WTC11 (cell line): Measurements from ENCODE around the gene CPSF7. TPM values are rescaled to one million over a fixed set of nuclear protein-coding genes. Genes with fewer than 3 reads are reported as not detected.

Experiments
- ATAC-seq: fragments of 200-7000 bp; cut with Tn5 transposase; 2 replicates; pipeline ENCODE4 v1.10.0; 2021; ENCODE audit warnings: mild to moderate bottlenecking, moderate library complexity
- CTCF ChIA-PET: fragments of 300-600 bp; sonication (Branson Sonifier 250); formaldehyde crosslinking; loops from one replicate; lab custom pipeline; 2021; ENCODE audit warnings: antibody characterized with exemption; lab: Charles Lee
- POLR2A ChIA-PET: fragments of 350-600 bp; sonication (Branson Sonifier 250); formaldehyde crosslinking; loops from one replicate; lab custom pipeline; 2021; ENCODE audit warnings: antibody characterized with exemption; lab: Charles Lee
- DNase-seq: peaks from one replicate; pipeline ENCODE4 v3.0.0; 2021; ENCODE audit warnings: low spot score
- H3K27ac Mint-ChIP-seq: 2 replicates; pipeline ENCODE4 v1.8.0; 2021; ENCODE audit warnings: mixed read lengths
- H3K27me3 Mint-ChIP-seq: 2 replicates; pipeline ENCODE4 v1.8.0; 2021; ENCODE audit warnings: low read depth, mild to moderate bottlenecking, moderate library complexity, mixed read lengths
- H3K36me3 Mint-ChIP-seq: 2 replicates; pipeline ENCODE4 v1.8.0; 2021; ENCODE audit warnings: mixed read lengths
- H3K4me1 Mint-ChIP-seq: 2 replicates; pipeline ENCODE4 v1.8.0; 2022; ENCODE audit warnings: mixed read lengths
- H3K4me3 Mint-ChIP-seq: 2 replicates; pipeline ENCODE4 v1.8.0; 2021; ENCODE audit warnings: mild to moderate bottlenecking, moderate library complexity, mixed read lengths
- H3K9me3 Mint-ChIP-seq: 2 replicates; pipeline ENCODE4 v1.8.0; 2021; ENCODE audit warnings: mixed read lengths
- ATF1 ChIP-seq: sonication (generic); formaldehyde crosslinking; IDR thresholded peaks from 2 replicates; pipeline ENCODE4 v1.8.1; 2023; ENCODE audit warnings: mild to moderate bottlenecking, moderate library complexity, missing genetic modification reagents
- CREM ChIP-seq: sonication (generic); formaldehyde crosslinking; IDR thresholded peaks from 2 replicates; pipeline ENCODE4 v1.8.1; 2022; ENCODE audit warnings: mild to moderate bottlenecking, missing genetic modification reagents, moderate library complexity
- E2F1 ChIP-seq: sonication (generic); formaldehyde crosslinking; IDR thresholded peaks from 2 replicates; pipeline ENCODE4 v1.8.0; 2022; ENCODE audit warnings: mild to moderate bottlenecking, missing genetic modification reagents
- ETV6 ChIP-seq: sonication (generic); formaldehyde crosslinking; IDR thresholded peaks from 2 replicates; pipeline ENCODE4 v1.8.1; 2022; ENCODE audit warnings: mild to moderate bottlenecking, missing genetic modification reagents
- FOXJ3 ChIP-seq: sonication (generic); formaldehyde crosslinking; IDR thresholded peaks from 2 replicates; pipeline ENCODE4 v1.9.0; 2021; ENCODE audit warnings: missing genetic modification reagents, mild to moderate bottlenecking, borderline replicate concordance
- IRF2 ChIP-seq: sonication (generic); formaldehyde crosslinking; IDR thresholded peaks from 2 replicates; pipeline ENCODE4 v1.8.0; 2022; ENCODE audit warnings: low read depth, missing genetic modification reagents, borderline replicate concordance
- KAT7 ChIP-seq: sonication (generic); formaldehyde crosslinking; IDR thresholded peaks from 2 replicates; pipeline ENCODE4 v1.8.1; 2023; ENCODE audit warnings: missing genetic modification reagents, mild to moderate bottlenecking, borderline replicate concordance
- NFE2L1 ChIP-seq: sonication (generic); formaldehyde crosslinking; IDR thresholded peaks from 2 replicates; pipeline ENCODE4 v1.8.1; 2023; ENCODE audit warnings: missing genetic modification reagents
- PRRX2 ChIP-seq: fragments of 250-450 bp; sonication (Bioruptor Pico); IDR thresholded peaks from 2 replicates; pipeline ENCODE4 v1.8.0; 2021; ENCODE audit warnings: mild to moderate bottlenecking
- RELA ChIP-seq: sonication (generic); formaldehyde crosslinking; IDR thresholded peaks from 2 replicates; pipeline ENCODE4 v1.8.1; 2022; ENCODE audit warnings: missing genetic modification reagents, mild to moderate bottlenecking, borderline replicate concordance
- SMAD4 ChIP-seq: sonication (generic); formaldehyde crosslinking; IDR thresholded peaks from 2 replicates; pipeline ENCODE4 v1.8.0; 2022; ENCODE audit warnings: mild to moderate bottlenecking, missing genetic modification reagents
- SP1 ChIP-seq: sonication (generic); formaldehyde crosslinking; conservative IDR thresholded peaks from 2 replicates; pipeline ENCODE4 v1.8.1; 2022; ENCODE audit warnings: missing genetic modification reagents
- TP53 ChIP-seq: sonication (generic); formaldehyde crosslinking; IDR thresholded peaks from 2 replicates; pipeline ENCODE4 v1.8.1; 2023; ENCODE audit warnings: mild to moderate bottlenecking, missing genetic modification reagents
- USF2 ChIP-seq: sonication (generic); formaldehyde crosslinking; IDR thresholded peaks from 2 replicates; pipeline ENCODE4 v1.8.1; 2023; ENCODE audit warnings: mild to moderate bottlenecking, missing genetic modification reagents, moderate library complexity
- ZBTB21 ChIP-seq: sonication (generic); formaldehyde crosslinking; IDR thresholded peaks from 2 replicates; pipeline ENCODE4 v1.8.1; 2023; ENCODE audit warnings: mild to moderate bottlenecking, missing genetic modification reagents, borderline replicate concordance
- ZNF138 ChIP-seq: sonication (generic); formaldehyde crosslinking; conservative IDR thresholded peaks from 2 replicates; pipeline ENCODE4 v1.8.1; 2022; ENCODE audit warnings: mild to moderate bottlenecking, moderate library complexity, missing genetic modification reagents
- ZNF232 ChIP-seq: sonication (generic); formaldehyde crosslinking; IDR thresholded peaks from 2 replicates; pipeline ENCODE4 v1.8.0; 2022; ENCODE audit warnings: mild to moderate bottlenecking, missing genetic modification reagents
- ZNF512 ChIP-seq: sonication (generic); formaldehyde crosslinking; IDR thresholded peaks from 2 replicates; pipeline ENCODE4 v1.8.1; 2022; ENCODE audit warnings: missing genetic modification reagents, borderline replicate concordance
- total RNA-seq: library from RNA; stranded (reverse); gene quantifications from 3 replicates; pipeline ENCODE4 v1.2.3, GENCODE V29; 2021
- TF ChIP-seq, protein P1 (sequence below): sonication (generic); formaldehyde crosslinking; IDR thresholded peaks from 2 replicates; pipeline ENCODE4 v1.8.1; 2022; ENCODE audit warnings: mild to moderate bottlenecking, missing genetic modification reagents, moderate library complexity, borderline replicate concordance
- TF ChIP-seq, protein P2 (sequence below): sonication (generic); formaldehyde crosslinking; IDR thresholded peaks from 2 replicates; pipeline ENCODE4 v1.8.0; 2023; ENCODE audit warnings: mild to moderate bottlenecking, missing genetic modification reagents

CPSF7 gene
- total RNA-seq, 1 experiment from 2014 or later, result 88.3 TPM

DNA sequence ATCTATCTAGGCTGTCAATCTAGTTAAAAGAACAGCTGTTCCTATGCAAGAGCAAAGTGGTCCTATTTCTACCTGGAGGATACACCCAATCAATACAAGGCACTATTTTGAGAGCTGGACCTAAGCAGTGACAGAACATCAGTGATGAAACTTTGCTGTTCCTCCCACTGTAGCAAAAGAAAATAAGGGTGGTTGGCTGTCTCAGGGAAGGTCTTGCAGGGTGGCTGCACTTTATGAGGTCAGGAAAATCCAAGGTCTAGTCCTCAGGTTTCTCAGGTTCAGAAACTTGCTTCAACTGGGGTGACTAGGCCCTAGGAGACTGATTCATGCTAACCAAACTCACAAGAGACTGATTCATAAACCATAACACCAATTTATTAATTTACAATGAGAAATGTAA is 11.6 kb downstream of the CPSF7 start:
- ChIA-PET CTCF (no interaction called here), POLR2A (no interaction called here)
- no peaks in the 10 kb centered on the region for H3K4me1 Mint-ChIP-seq
- ATAC-seq (no peak), DNase-seq (no peak)
- H3K36me3 Mint-ChIP-seq, result peaks cover 89% of the 10 kb centered on the region
- no peaks in the 10 kb centered on the region for H3K9me3 Mint-ChIP-seq
- H3K27me3 Mint-ChIP-seq, result no peaks in the 10 kb centered on the region
- TF ChIP-seq ZNF138 (CRISPR knock-in tag) (no peak), IRF2 (CRISPR knock-in tag) (no peak), ETV6 (CRISPR knock-in tag) (no peak), USF2 (CRISPR knock-in tag) (no peak), FOXJ3 (no peak), RELA (CRISPR knock-in tag) (no peak), E2F1 (no peak), NFE2L1 (CRISPR knock-in tag) (no peak), SP1 (no peak), ATF1 (CRISPR knock-in tag) (no peak)
- TF ChIP-seq, protein P1, sequence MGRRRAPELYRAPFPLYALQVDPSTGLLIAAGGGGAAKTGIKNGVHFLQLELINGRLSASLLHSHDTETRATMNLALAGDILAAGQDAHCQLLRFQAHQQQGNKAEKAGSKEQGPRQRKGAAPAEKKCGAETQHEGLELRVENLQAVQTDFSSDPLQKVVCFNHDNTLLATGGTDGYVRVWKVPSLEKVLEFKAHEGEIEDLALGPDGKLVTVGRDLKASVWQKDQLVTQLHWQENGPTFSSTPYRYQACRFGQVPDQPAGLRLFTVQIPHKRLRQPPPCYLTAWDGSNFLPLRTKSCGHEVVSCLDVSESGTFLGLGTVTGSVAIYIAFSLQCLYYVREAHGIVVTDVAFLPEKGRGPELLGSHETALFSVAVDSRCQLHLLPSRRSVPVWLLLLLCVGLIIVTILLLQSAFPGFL (CRISPR knock-in tag), result no peak
- H3K4me3 Mint-ChIP-seq, result no peak overlapping the region
- no peak overlapping the region for H3K27ac Mint-ChIP-seq

- ChIA-PET POLR2A (interaction anchor here (0.8 kb wide), 1 partner anchor 16 kb away, joined by 3 read pairs; no protein-coding TSS in a partner anchor), CTCF (interaction anchor here (0.7 kb wide), 1 partner anchor 11 kb away, joined by 3 read pairs; no protein-coding TSS in a partner anchor)
- H3K4me1 Mint-ChIP-seq, result no peaks in the 10 kb centered on the region
These were observed 12.1 kb downstream of the CPSF7 start for GRCh38 chr11:61417670-61418069.

More at GRCh38 chr11:61417670-61418069, 12.1 kb downstream of the CPSF7 start:
- no peak for TF ChIP-seq NFE2L1 (CRISPR knock-in tag)
- no peak for TF ChIP-seq IRF2 (CRISPR knock-in tag)
- TF ChIP-seq, protein P2, sequence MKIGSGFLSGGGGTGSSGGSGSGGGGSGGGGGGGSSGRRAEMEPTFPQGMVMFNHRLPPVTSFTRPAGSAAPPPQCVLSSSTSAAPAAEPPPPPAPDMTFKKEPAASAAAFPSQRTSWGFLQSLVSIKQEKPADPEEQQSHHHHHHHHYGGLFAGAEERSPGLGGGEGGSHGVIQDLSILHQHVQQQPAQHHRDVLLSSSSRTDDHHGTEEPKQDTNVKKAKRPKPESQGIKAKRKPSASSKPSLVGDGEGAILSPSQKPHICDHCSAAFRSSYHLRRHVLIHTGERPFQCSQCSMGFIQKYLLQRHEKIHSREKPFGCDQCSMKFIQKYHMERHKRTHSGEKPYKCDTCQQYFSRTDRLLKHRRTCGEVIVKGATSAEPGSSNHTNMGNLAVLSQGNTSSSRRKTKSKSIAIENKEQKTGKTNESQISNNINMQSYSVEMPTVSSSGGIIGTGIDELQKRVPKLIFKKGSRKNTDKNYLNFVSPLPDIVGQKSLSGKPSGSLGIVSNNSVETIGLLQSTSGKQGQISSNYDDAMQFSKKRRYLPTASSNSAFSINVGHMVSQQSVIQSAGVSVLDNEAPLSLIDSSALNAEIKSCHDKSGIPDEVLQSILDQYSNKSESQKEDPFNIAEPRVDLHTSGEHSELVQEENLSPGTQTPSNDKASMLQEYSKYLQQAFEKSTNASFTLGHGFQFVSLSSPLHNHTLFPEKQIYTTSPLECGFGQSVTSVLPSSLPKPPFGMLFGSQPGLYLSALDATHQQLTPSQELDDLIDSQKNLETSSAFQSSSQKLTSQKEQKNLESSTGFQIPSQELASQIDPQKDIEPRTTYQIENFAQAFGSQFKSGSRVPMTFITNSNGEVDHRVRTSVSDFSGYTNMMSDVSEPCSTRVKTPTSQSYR (CRISPR knock-in tag), result no peak
- TF ChIP-seq ZNF232, result no peak
- TF ChIP-seq ZBTB21 (CRISPR knock-in tag), result no peak
- no peak for TF ChIP-seq KAT7 (CRISPR knock-in tag)
- TF ChIP-seq CREM, result no peak
- no peak for TF ChIP-seq ZNF138 (CRISPR knock-in tag)
- no peak for TF ChIP-seq PRRX2 (CRISPR knock-in tag)
- TF ChIP-seq TP53 (CRISPR knock-in tag), result no peak
- no peak for TF ChIP-seq ZNF512 (CRISPR knock-in tag)
- no peak for TF ChIP-seq SMAD4
- no peak for TF ChIP-seq FOXJ3
- no peaks in the 10 kb centered on the region for H3K27me3 Mint-ChIP-seq
- peaks cover 92% of the 10 kb centered on the region for H3K36me3 Mint-ChIP-seq
- H3K27ac Mint-ChIP-seq, result no peak overlapping the region
- DNase-seq (no peak), ATAC-seq (no peak)
- no peaks in the 10 kb centered on the region for H3K9me3 Mint-ChIP-seq
- H3K4me3 Mint-ChIP-seq, result no peak overlapping the region
